Endodermal cell (in vitro differentiated cells): ENCODE data around the gene SSTR4. TPM values are rescaled to one million over a fixed set of nuclear protein-coding genes. Genes with fewer than 3 reads are reported as not detected.

Source experiments
- DNase-seq: peaks from one replicate; pipeline ENCODE4 v3.0.0-alpha.2; 2017
- H3K27ac ChIP-seq: 2 replicates; pipeline ENCODE4 v1.5.1; 2013; ENCODE audit warnings: mild to moderate bottlenecking, low read depth, low read length, moderate library complexity
- H3K27me3 ChIP-seq: 2 replicates; pipeline ENCODE4 v1.6.1; 2013; ENCODE audit warnings: mild to moderate bottlenecking, low read length, moderate library complexity; ENCODE audit not compliant: insufficient read depth, control insufficient read depth, poor library complexity, severe bottlenecking
- H3K36me3 ChIP-seq: 2 replicates; pipeline ENCODE4 v1.7.0; 2013; ENCODE audit warnings: mild to moderate bottlenecking, low read length, moderate library complexity; ENCODE audit not compliant: control insufficient read depth, insufficient read depth
- H3K4me1 ChIP-seq: one replicate; pipeline ENCODE4 v1.7.0; 2013; ENCODE audit warnings: low read length; ENCODE audit not compliant: control insufficient read depth, insufficient read depth
- H3K4me3 ChIP-seq: 2 replicates; pipeline ENCODE4 v1.5.1; 2013; ENCODE audit warnings: mild to moderate bottlenecking, low read length, moderate library complexity
- H3K9ac ChIP-seq: 2 replicates; pipeline ENCODE4 v1.6.1; 2013; ENCODE audit warnings: mild to moderate bottlenecking, low read length, moderate library complexity; ENCODE audit not compliant: poor library complexity, severe bottlenecking; ENCODE audit errors: extremely low read depth
- H3K9me3 ChIP-seq: 2 replicates; pipeline ENCODE4 v1.6.1; 2013; ENCODE audit warnings: mild to moderate bottlenecking, low read length, moderate library complexity; ENCODE audit not compliant: control insufficient read depth
- H3K27ac Mint-ChIP-seq: 2 replicates; pipeline ENCODE4 v1.8.0; 2020; ENCODE audit warnings: mixed read lengths
- H3K27me3 Mint-ChIP-seq: 2 replicates; pipeline ENCODE4 v1.8.0; 2021; ENCODE audit warnings: mild to moderate bottlenecking, mixed read lengths; ENCODE audit not compliant: insufficient read depth
- H3K36me3 Mint-ChIP-seq: 2 replicates; pipeline ENCODE4 v1.8.0; 2020; ENCODE audit warnings: low read depth, mixed read lengths
- H3K4me1 Mint-ChIP-seq: 2 replicates; pipeline ENCODE4 v1.8.0; 2020; ENCODE audit warnings: mixed read lengths
- H3K4me3 Mint-ChIP-seq: 2 replicates; pipeline ENCODE4 v1.8.0; 2020; ENCODE audit warnings: mild to moderate bottlenecking, moderate library complexity, mixed read lengths
- H3K9me3 Mint-ChIP-seq: 2 replicates; pipeline ENCODE4 v1.8.0; 2020; ENCODE audit warnings: mild to moderate bottlenecking, mixed read lengths
- WGBS, 2 experiments: methylation state at CpG; one replicate each; pipeline versions ENCODE4 v1.1.5 to v1.1.7; 2013; ENCODE audit warnings: missing lambda C conversion rate in 2 of 2, mixed read lengths in 1 of 2; ENCODE audit not compliant: insufficient coverage in 1 of 2, insufficient read length in 1 of 2; 5-methylcytosine and 5-hydroxymethylcytosine counted together
- total RNA-seq, 2 donors: library from RNA; stranded (reverse); fragmentation: NEBNext Ultra II Directional in 1 of 2; extraction: Animal tissue kit (Norgen Biotek cat#: 25700) in 1 of 2; gene quantifications; 2 replicates in 1 of 2; 3 replicates in 1 of 2; pipeline ENCODE4 v1.2.1, GENCODE V29; 2021
- TF ChIP-seq, protein P1 (sequence below): fragments of 200-600 bp; sonication (generic); conservative IDR thresholded peaks from 2 replicates; pipeline ENCODE4 v1.5.0; 2021; ENCODE audit warnings: antibody characterized with exemption, mild to moderate bottlenecking

Gene SSTR4
- total RNA-seq, 2 donors from 2014 or later = 0.40 TPM; not detected in 1

DNA sequence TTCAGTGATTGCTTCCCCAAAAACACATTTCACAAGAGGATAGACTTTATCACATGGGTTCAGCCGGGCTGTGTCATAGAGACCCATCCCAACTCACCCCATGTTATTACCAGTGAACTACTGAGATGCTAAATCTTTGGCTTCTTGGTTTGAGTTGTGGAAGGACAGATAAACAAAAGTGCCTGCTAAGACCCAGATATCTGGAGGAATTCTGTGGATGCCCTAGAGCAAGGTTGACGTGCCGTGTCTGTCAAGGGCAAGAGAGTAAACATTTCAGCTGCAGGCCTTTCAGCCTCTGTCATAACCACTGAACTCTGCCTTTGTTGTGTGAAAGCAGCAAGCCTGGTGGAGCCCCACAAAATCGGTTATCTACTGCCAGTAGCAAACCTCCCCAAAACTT is 25.5 kb downstream of the SSTR4 start:
- 93 to 94% methylated on average over 2 to 4 of the region's 4 CpGs for WGBS, 2 experiments
- DNase-seq = no peak
- Histone ChIP-seq H3K4me3 (no peak overlapping the region), H3K36me3 (no peaks in the 10 kb centered on the region), H3K9me3 (no peaks in the 10 kb centered on the region), H3K9ac (no peak overlapping the region), H3K27ac (no peak overlapping the region), H3K4me1 (no peaks in the 10 kb centered on the region), H3K27me3 (no peaks in the 10 kb centered on the region)
- peaks cover 31% of the 10 kb centered on the region for H3K4me1 Mint-ChIP-seq
- H3K4me3 Mint-ChIP-seq = no peak overlapping the region
- no peaks in the 10 kb centered on the region for H3K27me3 Mint-ChIP-seq
- peaks cover 9% of the 10 kb centered on the region for H3K9me3 Mint-ChIP-seq
- no peaks in the 10 kb centered on the region for H3K36me3 Mint-ChIP-seq
- H3K27ac Mint-ChIP-seq = no peak overlapping the region
- TF ChIP-seq, protein P1, sequence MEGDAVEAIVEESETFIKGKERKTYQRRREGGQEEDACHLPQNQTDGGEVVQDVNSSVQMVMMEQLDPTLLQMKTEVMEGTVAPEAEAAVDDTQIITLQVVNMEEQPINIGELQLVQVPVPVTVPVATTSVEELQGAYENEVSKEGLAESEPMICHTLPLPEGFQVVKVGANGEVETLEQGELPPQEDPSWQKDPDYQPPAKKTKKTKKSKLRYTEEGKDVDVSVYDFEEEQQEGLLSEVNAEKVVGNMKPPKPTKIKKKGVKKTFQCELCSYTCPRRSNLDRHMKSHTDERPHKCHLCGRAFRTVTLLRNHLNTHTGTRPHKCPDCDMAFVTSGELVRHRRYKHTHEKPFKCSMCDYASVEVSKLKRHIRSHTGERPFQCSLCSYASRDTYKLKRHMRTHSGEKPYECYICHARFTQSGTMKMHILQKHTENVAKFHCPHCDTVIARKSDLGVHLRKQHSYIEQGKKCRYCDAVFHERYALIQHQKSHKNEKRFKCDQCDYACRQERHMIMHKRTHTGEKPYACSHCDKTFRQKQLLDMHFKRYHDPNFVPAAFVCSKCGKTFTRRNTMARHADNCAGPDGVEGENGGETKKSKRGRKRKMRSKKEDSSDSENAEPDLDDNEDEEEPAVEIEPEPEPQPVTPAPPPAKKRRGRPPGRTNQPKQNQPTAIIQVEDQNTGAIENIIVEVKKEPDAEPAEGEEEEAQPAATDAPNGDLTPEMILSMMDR = no peak

DNA sequence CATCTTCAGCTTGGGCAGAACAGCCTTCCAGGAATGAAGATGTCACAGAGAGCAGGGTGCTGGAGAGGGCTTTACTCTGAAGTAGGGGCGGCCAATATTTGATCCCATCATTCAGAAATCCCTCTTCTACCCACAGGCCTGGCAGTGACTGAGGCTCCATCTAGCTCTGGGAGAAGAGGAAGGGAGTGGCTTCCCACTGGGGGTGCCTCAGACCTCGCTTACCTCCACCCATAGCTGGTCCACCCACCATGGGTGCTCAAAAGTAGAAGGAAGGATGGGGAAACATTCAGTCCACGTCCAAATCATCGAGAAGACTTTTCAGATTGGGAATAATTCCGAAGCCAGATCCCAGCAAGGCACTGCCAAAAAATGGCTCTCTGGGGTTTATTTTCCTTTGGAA is 26.1 kb downstream of the SSTR4 start:
- WGBS, 2 experiments = 97 to 100% methylated on average over 3 to 5 of the region's 5 CpGs
- TF ChIP-seq, protein P1 = no peak
- Mint-ChIP-seq H3K4me3 (no peak overlapping the region), H3K9me3 (peaks cover 9% of the 10 kb centered on the region), H3K36me3 (no peaks in the 10 kb centered on the region), H3K4me1 (peaks cover 31% of the 10 kb centered on the region), H3K27me3 (no peaks in the 10 kb centered on the region), H3K27ac (no peak overlapping the region)
- Histone ChIP-seq H3K9me3 (no peaks in the 10 kb centered on the region), H3K27ac (no peak overlapping the region), H3K27me3 (no peaks in the 10 kb centered on the region), H3K4me1 (no peaks in the 10 kb centered on the region), H3K4me3 (no peak overlapping the region), H3K36me3 (no peaks in the 10 kb centered on the region), H3K9ac (no peak overlapping the region)
- no peak for DNase-seq

DNA sequence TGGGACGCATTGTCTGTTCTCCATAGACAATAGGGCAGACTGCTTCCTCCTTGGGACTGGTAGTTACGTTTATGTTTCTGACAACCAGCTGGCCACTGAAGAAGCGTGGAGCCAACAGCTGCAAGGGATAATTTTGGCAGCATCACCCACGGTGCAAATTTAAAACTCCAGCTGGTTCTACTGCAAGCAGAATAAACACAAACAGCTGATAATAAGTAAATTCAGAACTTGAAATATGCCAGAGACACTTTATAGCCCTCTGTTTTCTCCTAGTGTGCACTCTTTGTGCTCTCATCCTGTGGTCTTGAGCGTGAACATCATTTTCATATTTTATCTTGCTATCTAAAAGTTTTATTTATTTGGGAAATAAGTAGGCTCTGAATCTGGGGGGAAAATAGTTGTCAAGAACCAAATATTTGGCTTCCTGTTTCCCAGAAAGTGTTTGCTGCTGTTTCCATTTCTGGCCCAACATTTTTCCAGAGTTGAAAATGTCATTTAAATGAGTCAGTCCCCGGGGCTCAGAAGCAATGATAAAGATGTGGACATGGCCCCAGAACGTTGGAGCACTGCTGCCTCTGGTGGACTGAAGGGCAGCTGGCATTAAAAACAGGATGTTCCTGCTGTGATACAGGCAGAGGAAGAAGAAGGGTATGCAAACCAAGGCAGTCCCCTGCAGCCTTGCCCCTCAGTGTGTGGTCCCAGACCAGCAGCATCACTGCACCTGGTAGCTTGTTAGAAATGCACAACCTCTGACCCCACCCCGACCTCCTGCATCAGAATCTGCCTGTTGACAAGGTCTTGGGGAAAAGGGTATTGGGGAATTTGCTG is 26.8 kb downstream of the SSTR4 start:
- H3K4me1 ChIP-seq = no peaks in the 10 kb centered on the region
- Mint-ChIP-seq H3K27ac (no peak overlapping the region), H3K4me3 (no peak overlapping the region), H3K36me3 (no peaks in the 10 kb centered on the region), H3K27me3 (no peaks in the 10 kb centered on the region), H3K9me3 (peaks cover 6% of the 10 kb centered on the region), H3K4me1 (peaks cover 31% of the 10 kb centered on the region)
- H3K36me3 ChIP-seq = no peaks in the 10 kb centered on the region
- peak; percentile 75 for DNase-seq
- no peak overlapping the region for H3K9ac ChIP-seq
- TF ChIP-seq, protein P1 = peak; percentile 77
- H3K27me3 ChIP-seq = no peaks in the 10 kb centered on the region
- no peak overlapping the region for H3K27ac ChIP-seq
- 62 to 67% methylated on average over 6 to 8 of the region's 8 CpGs for WGBS, 2 experiments
- no peaks in the 10 kb centered on the region for H3K9me3 ChIP-seq
- H3K4me3 ChIP-seq = no peak overlapping the region
